ENCODE measurements around the gene CLEC4E.
"Not testable (repeated sequence)": the region's sequence is repeated elsewhere in the genome, so short reads cannot be mapped to it uniquely, and the experiment has no call there.

The CLEC4E gene

GRCh38 chr12:8540831-8541230 lies at the start of gene CLEC4E:
TSS of gene CLEC4E (minus strand) at chr12:8540905. CDS start at chr12:8540797, 108 bp downstream.
- not testable (repeated sequence) for FAIRE-seq; DNase-seq (ENCODE audit: insufficient read length, low spot score)

- DNase-seq (ENCODE audit: insufficient read length, low spot score) (no peak), FAIRE-seq (no peak)
- TF ChIP-seq POLR2A (IDR thresholded peaks at IDR 0.05; ENCODE audit: low read depth, low read length), result no peak
Measured at GRCh38 chr12:8589679-8590078, 49.0 kb upstream of the CLEC4E start.

GRCh38 chr12:8584478-8584877 lies 43.8 kb upstream of the CLEC4E start:
- DNase-seq (ENCODE audit: insufficient read length, low spot score); FAIRE-seq: not testable (repeated sequence)

GRCh38 chr12:8584004-8584403 lies 43.3 kb upstream of the CLEC4E start:
- DNase-seq (ENCODE audit: insufficient read length, low spot score) (no peak), FAIRE-seq (no peak)
- TF ChIP-seq POLR2A (IDR thresholded peaks at IDR 0.05; ENCODE audit: low read depth, low read length), result no peak

GRCh38 chr12:8581098-8581784 lies 40.5 kb upstream of the CLEC4E start:
- DNase-seq (ENCODE audit: insufficient read length, low spot score) (no peak), FAIRE-seq (no peak)
- no peak for TF ChIP-seq POLR2A (IDR thresholded peaks at IDR 0.05; ENCODE audit: low read depth, low read length)

GRCh38 chr12:8577879-8578278 lies 37.2 kb upstream of the CLEC4E start:
- DNase-seq (ENCODE audit: insufficient read length, low spot score) (no peak), FAIRE-seq (no peak)
- no peak for TF ChIP-seq POLR2A (IDR thresholded peaks at IDR 0.05; ENCODE audit: low read depth, low read length)

- DNase-seq (ENCODE audit: insufficient read length, low spot score), result no peak
- FAIRE-seq, result no peak
- TF ChIP-seq POLR2A (IDR thresholded peaks at IDR 0.05; ENCODE audit: low read depth, low read length), result no peak
Measured at GRCh38 chr12:8572507-8572906, 31.8 kb upstream of the CLEC4E start.

- FAIRE-seq (no peak), DNase-seq (ENCODE audit: insufficient read length, low spot score) (no peak)
- TF ChIP-seq POLR2A (IDR thresholded peaks at IDR 0.05; ENCODE audit: low read depth, low read length), result no peak
Measured at GRCh38 chr12:8566525-8566924, 25.8 kb upstream of the CLEC4E start.

- FAIRE-seq; DNase-seq (ENCODE audit: insufficient read length, low spot score): not testable (repeated sequence)
Measured at GRCh38 chr12:8566052-8566451, 25.3 kb upstream of the CLEC4E start.

- TF ChIP-seq POLR2A (IDR thresholded peaks at IDR 0.05; ENCODE audit: low read depth, low read length), result no peak
- no peak for DNase-seq (ENCODE audit: insufficient read length, low spot score)
- no peak for FAIRE-seq
Measured at GRCh38 chr12:8564656-8565055, 24.0 kb upstream of the CLEC4E start.

- no peak for TF ChIP-seq POLR2A (IDR thresholded peaks at IDR 0.05; ENCODE audit: low read depth, low read length)
- no peak for FAIRE-seq
- no peak for DNase-seq (ENCODE audit: insufficient read length, low spot score)
Measured at GRCh38 chr12:8563356-8563755, 22.7 kb upstream of the CLEC4E start.

GRCh38 chr12:8562310-8562709 lies 21.6 kb upstream of the CLEC4E start:
- TF ChIP-seq POLR2A (IDR thresholded peaks at IDR 0.05; ENCODE audit: low read depth, low read length), result no peak
- DNase-seq (ENCODE audit: insufficient read length, low spot score) (no peak), FAIRE-seq (no peak)

GRCh38 chr12:8561011-8561410 lies 20.3 kb upstream of the CLEC4E start:
- DNase-seq (ENCODE audit: insufficient read length, low spot score) (no peak), FAIRE-seq (no peak)
- TF ChIP-seq POLR2A (IDR thresholded peaks at IDR 0.05; ENCODE audit: low read depth, low read length), result no peak

- TF ChIP-seq POLR2A (IDR thresholded peaks at IDR 0.05; ENCODE audit: low read depth, low read length), result no peak
- FAIRE-seq (no peak), DNase-seq (ENCODE audit: insufficient read length, low spot score) (no peak)
Measured at GRCh38 chr12:8559676-8560075, 19.0 kb upstream of the CLEC4E start.

GRCh38 chr12:8556531-8557097 lies 15.9 kb upstream of the CLEC4E start:
- no peak for FAIRE-seq
- no peak for TF ChIP-seq POLR2A (IDR thresholded peaks at IDR 0.05; ENCODE audit: low read depth, low read length)
- no peak for DNase-seq (ENCODE audit: insufficient read length, low spot score)
